K562 (cell line): ENCODE measurements around the gene UPF1. TPM values are rescaled to one million over a fixed set of nuclear protein-coding genes. Genes with fewer than 3 reads are reported as not detected.

ENCODE experiments used
- ATAC-seq: fragments of 200-7000 bp; cut with Tn5 transposase; 3 replicates; pipeline ENCODE4 v1.9.1; 2020; ENCODE audit warnings: moderate library complexity
- BruUV-seq: library from RNA; stranded (reverse); fragments of 400-500 nt; replicated peaks from 2 replicates; lab custom pipeline; 2021; lab: Mats Ljungman, UMichigan
- CTCF ChIA-PET: fragments of 300-600 bp; formaldehyde crosslinking; extraction: SDS; loops from one replicate; lab custom pipeline; 2021; ENCODE audit warnings: low intra/inter-chr PET ratio; lab: Yijun Ruan, JAX
- POLR2A ChIA-PET: fragments of 300-600, 350-650 bp; sonication (Branson Sonifier 250); formaldehyde crosslinking; extraction: SDS; loops from one replicate; lab custom pipeline; 2021; ENCODE audit warnings: antibody characterized with exemption, inconsistent platforms; lab: Yijun Ruan, JAX
- DNase-seq, 4 experiments: peaks; one replicate each; pipeline versions ENCODE4 v3.0.0 to v3.0.0-alpha.2; 2011 to 2018; ENCODE audit warnings: low spot score in 3 of 4, mixed read lengths in 3 of 4; ENCODE audit errors: extremely low read depth in 1 of 4
- FAIRE-seq: peaks from 2 replicates; lab custom pipeline; 2011; peaks lifted over from hg19 to GRCh38; lab: Jason Lieb, UNC
- H2AFZ ChIP-seq: 2 replicates; pipeline ENCODE4 v1.6.0; 2011; ENCODE audit warnings: low read depth, low read length, control low read depth, inconsistent platforms
- H3K27ac ChIP-seq: fragments of 200-600 bp; 3 replicates; pipeline ENCODE4 v1.8.0; 2011; ENCODE audit warnings: low read depth, mild to moderate bottlenecking, control low read depth, inconsistent platforms, low read length, moderate library complexity, mixed read lengths; ENCODE audit errors: extremely low read depth
- H3K27me3 ChIP-seq, 2 experiments: fragments of 300-600 bp in 1 of 2; 2 replicates in 1 of 2; 3 replicates in 1 of 2; pipeline versions ENCODE4 v1.6.0 to v1.8.0; 2011; ENCODE audit warnings: inconsistent platforms in 2 of 2, low read length in 2 of 2, mild to moderate bottlenecking in 1 of 2, mixed read lengths in 1 of 2, moderate library complexity in 1 of 2; ENCODE audit not compliant: control insufficient read depth in 2 of 2, insufficient read depth in 2 of 2
- H3K36me3 ChIP-seq: fragments of 300-600 bp; 3 replicates; pipeline ENCODE4 v1.8.0; 2011; ENCODE audit warnings: mild to moderate bottlenecking, low read length, inconsistent platforms; ENCODE audit not compliant: control insufficient read depth, insufficient read depth
- H3K4me1 ChIP-seq, 2 experiments: fragments of 200-600 bp in 1 of 2; replicated peaks in 1 of 2; 2 replicates in 1 of 2; 3 replicates in 1 of 2; pipeline versions ENCODE4 v1.5.1 to v1.8.0; 2011; ENCODE audit warnings: inconsistent platforms in 2 of 2, low read length in 2 of 2, mild to moderate bottlenecking in 1 of 2, mixed read lengths in 1 of 2, moderate library complexity in 1 of 2; ENCODE audit not compliant: control insufficient read depth in 2 of 2, insufficient read depth in 2 of 2
- H3K4me2 ChIP-seq: 2 replicates; pipeline ENCODE4 v1.6.1; 2011; ENCODE audit warnings: low read length, control low read depth, inconsistent platforms, mixed read lengths; ENCODE audit not compliant: insufficient read depth
- H3K4me3 ChIP-seq: fragments of 200-600 bp; sonication (generic), shearing (Covaris generic); 2 replicates; pipeline ENCODE4 v1.5.1; 2016; ENCODE audit warnings: control low read depth, inconsistent platforms
- H3K79me2 ChIP-seq: fragments of 200-600 bp; 3 replicates; pipeline ENCODE4 v1.8.0; 2011; ENCODE audit warnings: low read length, inconsistent platforms; ENCODE audit not compliant: control insufficient read depth, insufficient read depth
- H3K9ac ChIP-seq, 2 experiments: 2 replicates each; pipeline versions ENCODE4 v1.6.0 to v1.6.1; 2011; ENCODE audit warnings: low read depth in 2 of 2, low read length in 2 of 2, control low read depth in 1 of 2, inconsistent platforms in 1 of 2, mild to moderate bottlenecking in 1 of 2, mixed read lengths in 1 of 2; ENCODE audit not compliant: insufficient read depth in 1 of 2
- H3K9me1 ChIP-seq: one replicate; pipeline ENCODE4 v1.6.0; 2011; ENCODE audit warnings: inconsistent platforms, mild to moderate bottlenecking, low read length, moderate library complexity; ENCODE audit not compliant: control insufficient read depth, insufficient read depth
- H3K9me3 ChIP-seq: replicated peaks from 2 replicates; pipeline ENCODE4 v1.5.1; 2011; ENCODE audit warnings: low read depth, low read length, inconsistent platforms; ENCODE audit not compliant: control insufficient read depth, insufficient read depth
- H4K20me1 ChIP-seq: replicated peaks from 2 replicates; pipeline ENCODE4 v1.6.1; 2011; ENCODE audit warnings: low read length, inconsistent platforms, mixed read lengths; ENCODE audit not compliant: control insufficient read depth, insufficient read depth
- CREB3L1 ChIP-seq: fragments of 450-650 bp; IDR thresholded peaks from 2 replicates; pipeline ENCODE4 v1.6.1; 2014; ENCODE audit warnings: low read depth, mild to moderate bottlenecking, moderate library complexity, borderline replicate concordance
- FOXA1 ChIP-seq: fragments of 450-650 bp; IDR thresholded peaks from 2 replicates; pipeline ENCODE4 v1.6.1; 2016; ENCODE audit warnings: mild to moderate bottlenecking, borderline replicate concordance
- KLF1 ChIP-seq: fragments of 450-650 bp; IDR thresholded peaks from 2 replicates; pipeline ENCODE4 v1.6.1; 2016; ENCODE audit warnings: missing genetic modification characterization, missing compliant biosample characterization
- NFYB ChIP-seq: IDR thresholded peaks from 2 replicates; pipeline ENCODE4 v1.6.1; 2011; ENCODE audit warnings: mild to moderate bottlenecking, moderate library complexity; ENCODE audit not compliant: insufficient read length; ENCODE audit errors: extremely low read depth
- POLR3G ChIP-seq: IDR thresholded peaks from 2 replicates; pipeline ENCODE4 v1.6.1; 2011; ENCODE audit not compliant: insufficient read length, insufficient replicate concordance; ENCODE audit errors: extremely low read depth
- WGBS: fragments of 100-300 bp; shearing (Covaris generic); methylation state at CpG from one replicate; pipeline ENCODE4 v1.1.6; 2016; ENCODE audit warnings: low coverage, mixed read lengths; ENCODE audit not compliant: insufficient coverage; ENCODE audit errors: missing lambda C conversion rate; 5-methylcytosine and 5-hydroxymethylcytosine counted together
- in situ Hi-C: fragments of 300-500 bp; cut with MboI; formaldehyde crosslinking; loops from 4 replicates; pipeline ENCODE4 v1.15.0; 2018; ENCODE audit warnings: inconsistent platforms, mixed read lengths
- intact Hi-C: fragments of 100-400 bp; cut with micrococcal nuclease; formaldehyde crosslinking; loops from 2 replicates; pipeline ENCODE4 v1.14.2; 2022
- polyA plus RNA-seq, 8 experiments: library from polyadenylated mRNA; depleted of rRNA in 4 of 8; stranded (reverse) in 5 of 8; unstranded in 3 of 8; fragments of >200 nt; fragmentation: Nextera tagmentation in 2 of 8; fragmentation: Illumina TruSeq in 1 of 8; extraction: Ambion mirVana in 2 of 8; extraction: Trizol in 1 of 8; gene quantifications; 2 replicates each; pipeline versions ENCODE4 v1.2.1 to v1.2.3, GENCODE V29; 2011 to 2014; ENCODE audit warnings: inconsistent platforms in 1 of 8, missing spikeins in 1 of 8
- total RNA-seq, 7 experiments: library from RNA; depleted of rRNA in 6 of 7; stranded (reverse); fragments of >200 nt in 6 of 7; fragmentation: Illumina TruSeq in 2 of 7; extraction: Trizol in 2 of 7; gene quantifications; 2 replicates each; pipeline versions ENCODE4 v1.2.1 to v1.2.3, GENCODE V29; 2011 to 2021; ENCODE audit warnings: low replicate concordance in 1 of 7

Gene UPF1
- total and polyA plus RNA-seq, 9 of the 15 experiments (the other 6 are each of a cell fraction or from before 2014, with no cell fraction given): 0.34 to 103 (median 27.9) TPM

- POLR2A ChIA-PET: interaction anchor here (0.7 to 2.5 kb wide), 4 partner anchors 8 to 11 kb away, joined by 3 to 34 read pairs (median 7); partner anchors contain the start of gene UPF1
- 0 out of 3 replicates have a peak, but pooled peaks have one; percentile 16 for ATAC-seq
- no TSS peak for BruUV-seq
Observed at GRCh38 chr19:18842166-18842565, 10.4 kb downstream of the UPF1 start.

More at GRCh38 chr19:18842166-18842565, 10.4 kb downstream of the UPF1 start:
- FAIRE-seq (peak; percentile 83), DNase-seq (no peak)
- intact Hi-C loops: loop anchor here (10.0 kb wide), 1 partner anchor 247 kb away; no protein-coding TSS in a partner anchor
- H3K36me3 ChIP-seq: peaks cover 76% of the 10 kb centered on the region
- WGBS: 45% methylated on average over 7 of the region's 7 CpGs
- no peaks in the 10 kb centered on the region for H3K9me3 ChIP-seq
- no peak overlapping the region for H2AFZ ChIP-seq
- no peak overlapping the region for H3K27ac ChIP-seq
- TF ChIP-seq FOXA1: no peak
- TF ChIP-seq KLF1: no peak
- TF ChIP-seq CREB3L1: no peak
- TF ChIP-seq NFYB: no peak
- no peak for TF ChIP-seq POLR3G
- H3K9ac ChIP-seq: no peak overlapping the region
- H3K4me1 ChIP-seq: peaks cover 4 to 39% of the 10 kb centered on the region in 2 experiments; a peak in 4 of 5 replicates
- in situ Hi-C loops: no loop called here
- H3K27me3 ChIP-seq: no peaks in the 10 kb centered on the region
- H3K4me2 ChIP-seq: no peak overlapping the region
- H3K79me2 ChIP-seq: peaks cover 97% of the 10 kb centered on the region
- no peak overlapping the region for H3K4me3 ChIP-seq
- peaks cover 80% of the 10 kb centered on the region for H4K20me1 ChIP-seq
- CTCF ChIA-PET: no interaction called here
- H3K9me1 ChIP-seq: peaks cover 23% of the 10 kb centered on the region
